D721Med (cell line): ENCODE measurements around the gene PRKCD.

Source experiments
- DNase-seq: peaks from one replicate; pipeline ENCODE4 v3.0.0; 2011; ENCODE audit warnings: low spot score; ENCODE audit not compliant: insufficient read length
- FAIRE-seq: peaks from 2 replicates; lab custom pipeline; 2011; peaks lifted over from hg19 to GRCh38; lab: Jason Lieb, UNC
- TF ChIP-seq, protein P1 (sequence below): IDR thresholded peaks from 2 replicates; pipeline ENCODE4 v1.5.1; 2012; ENCODE audit warnings: mild to moderate bottlenecking, control low read depth; ENCODE audit not compliant: insufficient read depth; ENCODE audit errors: missing control alignments

The PRKCD gene

DNA sequence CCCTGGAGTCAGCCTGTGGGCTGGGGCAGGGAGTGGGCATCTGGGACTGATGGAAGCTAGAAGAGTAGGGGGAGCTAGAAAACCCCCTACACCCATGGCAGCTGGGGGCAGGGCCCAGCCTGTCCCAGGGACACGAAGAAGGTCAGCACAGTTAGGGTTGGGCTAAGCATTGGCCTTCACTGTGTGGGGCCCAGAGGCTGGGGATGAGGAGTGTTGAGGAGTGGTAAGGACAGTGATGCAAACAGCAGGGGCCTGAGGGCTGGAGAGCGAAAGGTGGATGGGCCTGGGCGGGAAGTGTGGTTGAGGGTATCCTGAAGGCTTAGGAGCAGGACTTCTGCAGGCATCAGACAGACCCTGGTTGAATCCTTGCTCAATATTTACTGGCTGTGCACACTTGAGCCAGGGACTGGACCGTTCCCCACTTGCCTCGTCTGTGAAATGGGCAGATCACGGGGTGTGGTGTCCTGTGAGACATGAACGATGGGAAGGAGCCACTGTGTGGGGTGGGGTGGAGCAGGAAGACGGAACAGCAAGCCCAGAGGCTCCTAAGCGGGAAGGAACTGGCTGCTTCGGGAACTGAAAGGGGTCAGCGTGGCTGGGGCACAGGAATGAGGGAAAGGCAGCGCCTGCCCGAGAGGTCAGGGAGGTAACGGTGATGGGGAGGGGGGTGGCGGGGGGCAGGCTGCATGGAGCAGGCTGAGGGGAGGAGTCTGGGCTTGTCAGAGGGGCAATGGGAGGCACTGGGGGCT, 7.3 kb downstream of the PRKCD start:
- FAIRE-seq = no peak

DNA sequence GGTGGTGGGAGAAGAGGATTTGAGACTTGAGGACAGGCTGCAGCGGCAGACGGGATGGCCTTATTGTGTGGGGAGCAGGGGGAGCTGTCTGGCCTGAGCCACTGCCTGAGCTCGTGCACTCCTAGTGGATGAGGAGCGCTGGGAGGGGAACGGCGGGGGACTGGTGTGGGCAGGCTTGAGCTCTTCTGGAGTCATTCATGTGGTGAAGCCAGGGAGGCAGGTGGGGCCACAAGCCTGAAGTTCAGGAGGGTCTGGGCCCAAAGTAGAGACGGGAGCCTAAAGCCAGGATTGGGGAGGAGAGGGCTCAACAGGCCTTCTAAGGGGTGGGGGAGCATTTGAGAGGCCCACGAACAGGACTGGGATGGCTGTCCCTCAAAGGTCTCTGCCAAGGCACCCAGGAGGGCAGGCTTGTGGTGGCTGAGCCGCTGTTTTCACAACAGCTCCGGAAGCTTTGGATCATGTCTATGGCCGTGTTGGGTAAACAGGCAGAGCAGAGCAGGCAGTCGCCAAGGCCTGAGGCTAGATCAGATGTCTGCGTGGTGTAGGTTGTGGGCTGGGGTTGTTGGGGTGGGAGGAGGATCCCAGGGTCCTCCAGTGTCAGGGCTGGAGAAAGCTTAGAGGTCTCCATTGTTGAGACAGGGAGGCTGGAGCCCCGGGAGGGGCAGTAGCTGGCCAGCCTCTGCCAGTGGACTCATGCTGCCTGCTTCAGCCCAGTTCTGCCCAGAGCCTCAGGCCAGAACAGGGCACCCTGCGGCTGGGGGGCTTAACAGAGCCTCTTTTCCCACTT, 8.2 kb downstream of the PRKCD start:
- no peak for DNase-seq

More for the DNA sequence above, 7.3 kb downstream of the PRKCD start:
- DNase-seq = no peak
- TF ChIP-seq, protein P1, sequence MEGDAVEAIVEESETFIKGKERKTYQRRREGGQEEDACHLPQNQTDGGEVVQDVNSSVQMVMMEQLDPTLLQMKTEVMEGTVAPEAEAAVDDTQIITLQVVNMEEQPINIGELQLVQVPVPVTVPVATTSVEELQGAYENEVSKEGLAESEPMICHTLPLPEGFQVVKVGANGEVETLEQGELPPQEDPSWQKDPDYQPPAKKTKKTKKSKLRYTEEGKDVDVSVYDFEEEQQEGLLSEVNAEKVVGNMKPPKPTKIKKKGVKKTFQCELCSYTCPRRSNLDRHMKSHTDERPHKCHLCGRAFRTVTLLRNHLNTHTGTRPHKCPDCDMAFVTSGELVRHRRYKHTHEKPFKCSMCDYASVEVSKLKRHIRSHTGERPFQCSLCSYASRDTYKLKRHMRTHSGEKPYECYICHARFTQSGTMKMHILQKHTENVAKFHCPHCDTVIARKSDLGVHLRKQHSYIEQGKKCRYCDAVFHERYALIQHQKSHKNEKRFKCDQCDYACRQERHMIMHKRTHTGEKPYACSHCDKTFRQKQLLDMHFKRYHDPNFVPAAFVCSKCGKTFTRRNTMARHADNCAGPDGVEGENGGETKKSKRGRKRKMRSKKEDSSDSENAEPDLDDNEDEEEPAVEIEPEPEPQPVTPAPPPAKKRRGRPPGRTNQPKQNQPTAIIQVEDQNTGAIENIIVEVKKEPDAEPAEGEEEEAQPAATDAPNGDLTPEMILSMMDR = no peak

DNA sequence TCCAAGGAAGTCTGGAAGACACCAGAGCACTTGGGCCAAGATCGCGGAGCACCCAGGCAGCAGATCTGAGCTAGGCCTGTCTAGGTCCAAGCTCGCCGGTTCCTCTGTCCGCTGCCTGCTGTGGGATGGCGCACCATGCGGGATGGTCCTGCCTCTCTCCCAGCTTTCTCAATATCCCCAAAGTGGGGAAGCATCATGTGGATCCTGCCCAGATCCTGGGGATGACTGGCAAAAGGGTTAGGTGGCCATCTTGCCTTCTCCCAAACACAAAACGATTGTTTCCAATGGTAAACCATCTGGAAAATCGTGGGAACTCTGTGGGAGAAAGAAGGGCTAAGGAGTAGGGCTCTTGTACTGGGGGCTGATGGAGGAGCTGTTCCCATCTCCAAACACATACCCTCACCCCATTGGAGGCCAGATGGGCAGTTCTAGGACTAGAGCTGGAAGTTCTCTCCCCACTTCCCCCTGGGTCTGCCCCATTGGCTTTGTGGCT, 8.9 kb downstream of the PRKCD start:
- DNase-seq (no peak), FAIRE-seq (no peak)
- TF ChIP-seq, protein P1 = no peak

More for the DNA sequence above, 8.2 kb downstream of the PRKCD start:
- FAIRE-seq = no peak
- TF ChIP-seq, protein P1 = no peak

DNA sequence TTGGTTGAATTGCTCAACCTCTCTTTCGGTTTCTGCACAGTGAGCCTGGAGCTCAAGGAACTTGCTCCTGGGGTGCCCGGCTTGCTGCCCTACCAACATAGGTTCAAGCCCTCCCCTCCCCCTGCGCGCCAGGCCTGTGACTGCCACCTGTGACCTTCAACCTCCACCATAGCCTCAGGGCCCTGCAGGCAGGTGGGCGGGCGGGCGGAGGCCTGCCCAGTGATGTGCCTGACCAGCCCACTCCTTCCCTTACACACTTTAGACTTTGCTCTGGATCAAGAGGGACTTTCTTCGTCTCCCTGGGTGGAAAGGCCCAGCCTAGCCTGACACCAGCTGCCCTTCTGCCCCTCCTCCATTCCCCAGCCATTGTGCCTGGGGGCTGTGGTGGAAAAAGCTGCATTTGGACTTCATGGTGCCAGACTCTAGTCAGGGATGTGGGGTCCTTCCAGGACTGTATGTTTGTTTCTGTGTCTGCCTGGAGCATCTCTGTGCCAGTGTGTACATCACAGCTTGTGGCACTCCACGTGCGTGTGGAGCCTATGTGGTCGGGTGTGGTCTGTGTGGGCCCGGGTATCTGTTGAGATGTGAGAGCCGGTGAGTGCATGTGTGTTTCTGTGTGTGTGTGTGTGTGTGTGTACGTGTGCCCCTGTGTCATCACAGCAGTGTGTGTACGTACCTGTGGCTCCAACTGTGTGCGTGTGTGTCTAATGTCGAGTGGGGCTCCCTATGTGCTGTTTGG, 9.5 kb downstream of the PRKCD start:
- DNase-seq (no peak), FAIRE-seq (no peak)

DNA sequence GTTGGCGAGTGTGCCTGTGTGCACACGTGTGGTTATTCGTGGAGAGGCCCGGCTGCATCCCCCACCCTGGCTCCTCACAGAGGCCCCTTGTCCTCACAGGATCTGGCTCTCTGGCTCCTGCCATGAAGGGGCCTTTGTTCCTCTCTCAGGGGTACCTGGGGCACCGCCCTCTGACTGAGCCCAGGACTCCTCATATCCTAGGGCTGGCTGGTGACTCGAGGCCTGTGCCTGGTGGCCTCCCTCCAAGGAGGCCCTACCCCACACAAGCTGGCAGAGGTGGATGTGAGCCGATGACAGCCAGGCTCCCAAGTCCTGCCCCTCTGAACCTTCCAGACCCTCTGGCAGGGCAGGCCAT, 10.0 kb downstream of the PRKCD start:
- FAIRE-seq = no peak
- DNase-seq = no peak
- TF ChIP-seq, protein P1 = no peak

More for the DNA sequence above, 9.5 kb downstream of the PRKCD start:
- TF ChIP-seq, protein P1 = no peak

DNA sequence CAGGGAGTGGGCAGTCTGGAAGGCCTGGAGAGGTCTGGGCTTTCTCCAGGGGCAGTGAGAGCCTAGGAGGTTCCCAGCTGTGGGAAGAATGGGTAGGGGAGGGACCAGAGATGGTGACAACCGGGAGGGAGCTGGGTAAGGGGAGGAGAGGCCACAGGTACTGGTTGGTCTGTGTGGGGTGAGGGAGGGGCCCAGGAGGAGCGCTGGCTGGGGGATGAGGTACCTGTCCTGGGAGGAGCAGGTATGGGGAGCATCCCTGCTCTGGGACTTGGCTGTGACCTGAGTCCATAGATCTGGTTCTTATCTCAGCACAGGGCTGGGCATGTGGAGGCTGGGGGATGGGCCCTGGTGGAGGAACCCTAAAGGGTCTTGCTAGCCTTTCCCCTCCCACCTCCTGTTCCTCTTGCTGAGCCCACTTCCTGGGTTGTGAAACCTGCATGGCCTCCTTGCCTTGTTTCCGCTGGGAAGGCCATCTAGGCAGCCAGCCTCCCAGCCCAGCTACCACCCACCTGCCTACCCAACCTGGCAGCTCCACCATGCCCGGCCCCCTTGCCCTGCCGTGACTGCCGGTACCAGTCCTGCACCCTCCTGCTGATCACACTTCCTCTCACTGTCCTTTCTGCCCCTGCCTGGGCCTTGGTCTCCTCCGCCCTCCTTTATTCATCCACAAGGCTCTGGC, 11.0 kb downstream of the PRKCD start:
- DNase-seq = no peak
- TF ChIP-seq, protein P1 = no peak
- FAIRE-seq = no peak
